Bronchial epithelial cell (primary cell): Measurements from ENCODE around the gene HSPB6. TPM values are rescaled to one million over a fixed set of nuclear protein-coding genes. Genes with fewer than 3 reads are reported as not detected.

Source experiments
- DNase-seq: peaks from one replicate; pipeline ENCODE4 v3.0.0-alpha.2; 2010; ENCODE audit warnings: low read depth
- FAIRE-seq: peaks from 2 replicates; lab custom pipeline; 2011; peaks lifted over from hg19 to GRCh38; lab: Jason Lieb, UNC
- H3K27me3 ChIP-seq: 2 replicates; pipeline ENCODE4 v1.5.1; 2011; ENCODE audit warnings: low read length; ENCODE audit not compliant: control insufficient read depth, insufficient read depth
- H3K36me3 ChIP-seq: 2 replicates; pipeline ENCODE4 v1.5.1; 2011; ENCODE audit warnings: low read length; ENCODE audit not compliant: control insufficient read depth, insufficient read depth
- H3K4me3 ChIP-seq: 2 replicates; pipeline ENCODE4 v1.5.1; 2011; ENCODE audit warnings: mild to moderate bottlenecking, low read depth, low read length, control low read depth
- total RNA-seq: library from RNA; depleted of rRNA; stranded (reverse); fragments of >200 nt; gene quantifications from 2 replicates; pipeline ENCODE4 v1.2.1, GENCODE V29; 2014
- TF ChIP-seq, protein P1 (sequence below): IDR thresholded peaks from 2 replicates; pipeline ENCODE4 v1.5.1; 2011; ENCODE audit warnings: mild to moderate bottlenecking, moderate library complexity, low read length, control low read depth, inconsistent platforms; ENCODE audit not compliant: insufficient read depth, severe bottlenecking

Gene HSPB6
- total RNA-seq, 1 donor from 2014 or later = 1.3 TPM

DNA sequence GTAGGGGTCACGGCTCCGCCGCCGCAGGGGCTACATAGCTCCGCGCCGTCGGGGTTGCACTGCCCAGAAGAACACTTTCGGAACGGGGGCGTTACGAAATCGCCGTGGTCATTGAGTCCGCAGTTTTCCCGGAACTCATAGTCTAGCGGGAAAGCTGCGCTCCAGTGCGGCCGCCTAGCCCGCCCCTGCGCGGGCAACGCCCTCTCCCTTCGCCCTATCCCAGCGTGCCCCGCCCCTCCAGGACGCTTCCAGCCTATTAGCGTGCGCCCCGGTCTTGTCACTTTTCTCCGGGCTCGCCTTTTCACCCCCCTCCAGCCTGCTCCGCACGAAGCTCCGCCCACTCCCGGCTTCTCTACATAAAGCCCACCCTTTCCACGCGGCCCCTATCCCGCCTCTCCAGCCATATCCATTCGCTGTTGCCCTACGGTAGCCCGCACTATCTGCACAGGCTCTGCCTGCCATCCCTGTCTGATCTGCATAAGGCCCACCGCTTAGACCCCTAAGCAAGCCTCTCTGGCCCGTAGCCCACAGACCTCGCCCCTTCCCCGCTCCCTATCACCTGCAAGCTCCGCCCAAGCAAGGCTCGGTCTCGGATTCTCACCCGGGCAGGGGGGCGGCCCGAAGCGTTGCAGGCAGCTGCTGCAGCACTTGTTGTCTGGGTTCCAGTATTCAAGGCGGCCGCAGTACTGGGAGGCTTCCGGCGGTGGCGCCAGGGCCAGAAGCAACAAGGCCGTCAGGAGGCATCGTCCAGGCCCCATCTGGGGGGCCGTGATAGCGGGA, 16.2 kb downstream of the HSPB6 start:
- DNase-seq = peak; percentile 85
- Histone ChIP-seq H3K4me3 (peak overlapping the region; percentile 62), H3K27me3 (no peaks in the 10 kb centered on the region), H3K36me3 (peaks cover 18% of the 10 kb centered on the region)
- TF ChIP-seq, protein P1, sequence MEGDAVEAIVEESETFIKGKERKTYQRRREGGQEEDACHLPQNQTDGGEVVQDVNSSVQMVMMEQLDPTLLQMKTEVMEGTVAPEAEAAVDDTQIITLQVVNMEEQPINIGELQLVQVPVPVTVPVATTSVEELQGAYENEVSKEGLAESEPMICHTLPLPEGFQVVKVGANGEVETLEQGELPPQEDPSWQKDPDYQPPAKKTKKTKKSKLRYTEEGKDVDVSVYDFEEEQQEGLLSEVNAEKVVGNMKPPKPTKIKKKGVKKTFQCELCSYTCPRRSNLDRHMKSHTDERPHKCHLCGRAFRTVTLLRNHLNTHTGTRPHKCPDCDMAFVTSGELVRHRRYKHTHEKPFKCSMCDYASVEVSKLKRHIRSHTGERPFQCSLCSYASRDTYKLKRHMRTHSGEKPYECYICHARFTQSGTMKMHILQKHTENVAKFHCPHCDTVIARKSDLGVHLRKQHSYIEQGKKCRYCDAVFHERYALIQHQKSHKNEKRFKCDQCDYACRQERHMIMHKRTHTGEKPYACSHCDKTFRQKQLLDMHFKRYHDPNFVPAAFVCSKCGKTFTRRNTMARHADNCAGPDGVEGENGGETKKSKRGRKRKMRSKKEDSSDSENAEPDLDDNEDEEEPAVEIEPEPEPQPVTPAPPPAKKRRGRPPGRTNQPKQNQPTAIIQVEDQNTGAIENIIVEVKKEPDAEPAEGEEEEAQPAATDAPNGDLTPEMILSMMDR = no peak
- no peak for FAIRE-seq

DNA sequence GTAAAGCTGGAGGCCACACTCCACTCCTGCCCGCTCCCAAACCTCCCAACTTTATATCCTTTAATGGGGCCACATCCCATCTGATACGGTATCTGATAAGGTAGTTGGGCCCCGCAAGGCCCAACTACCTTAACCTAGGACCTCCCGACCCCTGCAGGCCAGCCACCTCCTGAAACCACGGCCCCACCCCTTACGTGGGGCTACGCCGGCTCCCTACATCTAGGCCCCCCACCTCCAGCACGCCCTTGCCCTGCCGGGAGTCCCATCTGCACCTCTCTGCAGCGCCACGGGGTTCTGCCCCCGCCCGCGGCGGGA, 16.8 kb downstream of the HSPB6 start:
- DNase-seq (no peak), FAIRE-seq (no peak)
- peak overlapping the region; percentile 62 for H3K4me3 ChIP-seq
- peaks cover 22% of the 10 kb centered on the region for H3K36me3 ChIP-seq
- H3K27me3 ChIP-seq = no peaks in the 10 kb centered on the region
- TF ChIP-seq, protein P1 = no peak

DNA sequence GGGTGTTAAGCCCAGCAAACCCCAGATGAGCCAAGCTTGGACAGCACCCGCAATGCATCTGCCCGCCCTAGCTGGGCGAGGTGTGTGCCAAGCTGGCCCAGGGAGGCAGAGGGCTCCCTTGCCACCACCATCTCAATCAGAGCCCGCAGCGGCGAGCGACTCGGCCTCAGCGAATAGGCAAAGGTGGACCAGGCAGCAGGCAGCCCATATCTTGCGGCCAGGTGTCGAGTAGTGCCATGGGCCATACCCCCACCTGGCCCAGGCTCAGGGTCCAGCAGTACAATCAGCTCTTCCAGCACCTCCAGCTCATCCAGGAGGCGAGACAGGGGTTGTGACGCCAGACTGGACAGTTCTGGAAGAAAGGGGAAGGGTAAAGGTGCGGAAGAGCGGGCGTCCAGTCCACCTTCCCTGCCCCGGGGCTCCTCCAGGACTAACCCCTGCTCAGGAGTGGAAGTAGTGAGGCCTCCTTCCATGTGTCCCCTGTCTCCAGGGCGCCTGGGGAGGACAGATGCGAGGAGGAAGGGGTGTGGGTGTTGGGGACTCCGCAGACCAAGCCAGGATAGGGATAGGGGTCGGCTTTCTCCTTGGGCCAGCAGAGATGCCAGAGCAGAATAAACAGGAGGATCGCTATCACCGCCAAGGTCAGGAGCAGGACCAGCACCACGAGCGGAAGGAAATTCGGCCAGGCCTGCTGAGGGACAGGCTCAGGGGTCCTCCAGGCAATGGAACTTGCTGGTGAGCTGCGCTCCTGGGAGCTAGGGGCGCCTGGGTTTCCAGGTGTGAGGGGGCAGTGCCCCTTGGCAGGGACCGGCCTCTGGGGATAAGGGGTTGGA, 17.3 kb downstream of the HSPB6 start:
- H3K4me3 ChIP-seq = no peak overlapping the region
- no peaks in the 10 kb centered on the region for H3K27me3 ChIP-seq
- DNase-seq (no peak), FAIRE-seq (no peak)
- TF ChIP-seq, protein P1 = no peak
- peaks cover 23% of the 10 kb centered on the region for H3K36me3 ChIP-seq

DNA sequence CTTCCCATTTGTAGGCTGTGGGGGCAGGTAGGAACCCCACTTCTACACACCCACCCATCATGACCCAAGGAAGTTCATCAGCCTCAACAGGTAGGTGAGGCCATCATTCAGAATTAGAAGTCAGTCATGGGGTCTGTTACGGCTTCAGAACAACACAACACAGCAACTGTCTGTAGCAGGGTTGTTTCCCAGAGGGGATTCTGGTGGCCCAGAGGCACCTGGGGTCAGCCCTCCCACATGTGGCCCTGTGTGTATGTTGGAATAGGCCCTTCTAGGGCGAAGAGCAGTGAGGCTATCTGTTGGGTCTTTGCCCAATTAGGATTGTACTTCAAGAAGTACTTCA, 18.0 kb downstream of the HSPB6 start:
- TF ChIP-seq, protein P1 = no peak
- DNase-seq (no peak), FAIRE-seq (no peak)
- peaks cover 27% of the 10 kb centered on the region for H3K36me3 ChIP-seq
- no peaks in the 10 kb centered on the region for H3K27me3 ChIP-seq
- H3K4me3 ChIP-seq = no peak overlapping the region

DNA sequence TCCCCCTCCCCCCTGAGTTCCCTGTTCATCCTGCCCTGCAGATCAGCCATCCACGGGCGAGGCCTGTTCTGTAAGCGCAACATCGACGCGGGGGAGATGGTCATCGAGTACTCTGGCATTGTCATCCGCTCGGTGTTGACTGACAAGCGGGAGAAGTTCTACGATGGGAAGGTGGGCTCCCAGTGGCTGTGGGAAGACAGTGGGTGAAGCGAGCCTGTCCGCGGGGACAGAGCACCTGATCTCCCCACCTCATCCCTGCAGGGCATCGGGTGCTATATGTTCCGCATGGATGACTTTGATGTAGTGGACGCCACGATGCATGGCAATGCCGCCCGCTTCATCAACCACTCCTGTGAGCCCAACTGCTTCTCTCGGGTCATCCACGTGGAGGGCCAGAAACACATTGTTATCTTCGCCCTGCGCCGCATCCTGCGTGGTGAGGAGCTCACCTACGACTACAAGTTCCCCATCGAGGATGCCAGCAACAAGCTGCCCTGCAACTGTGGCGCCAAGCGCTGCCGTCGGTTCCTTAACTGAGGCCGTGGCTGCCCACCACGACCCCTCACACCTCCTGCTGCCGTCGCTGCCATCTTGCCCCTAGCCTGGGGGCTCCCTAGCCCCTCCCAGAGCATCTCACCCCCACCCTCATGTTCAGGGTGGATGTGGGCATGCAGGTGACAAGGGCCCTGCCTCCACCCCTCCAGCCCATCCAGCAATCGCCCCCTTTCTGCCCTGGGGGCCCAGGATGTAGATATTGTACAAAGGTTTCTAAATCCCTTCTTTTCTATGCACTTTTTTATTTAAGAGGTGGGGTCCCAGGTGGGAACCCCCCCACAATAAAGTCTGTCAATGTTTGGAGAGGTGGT, 18.6 kb downstream of the HSPB6 start:
- FAIRE-seq (no peak), DNase-seq (no peak)
- Histone ChIP-seq H3K36me3 (peaks cover 32% of the 10 kb centered on the region), H3K27me3 (no peaks in the 10 kb centered on the region), H3K4me3 (no peak overlapping the region)
- TF ChIP-seq, protein P1 = no peak
